Activated T-helper 2 cell treated with anti-CD3 and anti-CD28 coated beads, Interferon-gamma antibody, Interleukin-2, Interleukin-4, amounts not matched to agents 10 μg/mL and 5 μg/mL and 100 μg/mL, durations not matched to agents 14 hours and 24 hours and 36 hours (primary cell): ENCODE results near the gene HARBI1. TPM values are rescaled to one million over a fixed set of nuclear protein-coding genes. Genes with fewer than 3 reads are reported as not detected.

Experiments
- DNase-seq: peaks from one replicate; pipeline ENCODE4 v3.0.0; 2021; ENCODE audit warnings: low spot score
- H3K27ac Mint-ChIP-seq: one replicate; pipeline ENCODE4 v1.8.0; 2021; ENCODE audit warnings: mixed read lengths
- H3K27me3 Mint-ChIP-seq: one replicate; pipeline ENCODE4 v1.8.0; 2021; ENCODE audit warnings: low read depth, mixed read lengths
- H3K36me3 Mint-ChIP-seq: one replicate; pipeline ENCODE4 v1.8.0; 2021; ENCODE audit warnings: low read depth, mixed read lengths
- H3K4me1 Mint-ChIP-seq: one replicate; pipeline ENCODE4 v1.8.0; 2021; ENCODE audit warnings: low read depth, mixed read lengths
- H3K4me3 Mint-ChIP-seq: one replicate; pipeline ENCODE4 v1.8.0; 2021; ENCODE audit warnings: low read depth, mild to moderate bottlenecking, moderate library complexity, mixed read lengths
- H3K9me3 Mint-ChIP-seq: one replicate; pipeline ENCODE4 v1.8.0; 2021; ENCODE audit warnings: mixed read lengths
- intact Hi-C: fragments of 100-400 bp; cut with micrococcal nuclease; formaldehyde crosslinking; loops from one replicate; pipeline ENCODE4 v1.15.1; 2023
- total RNA-seq: library from RNA; stranded (reverse); gene quantifications from 2 replicates; pipeline ENCODE4 v1.2.3, GENCODE V29; 2022

HARBI1 gene
- total RNA-seq, 1 donor from 2014 or later, result 4.7 TPM

DNA sequence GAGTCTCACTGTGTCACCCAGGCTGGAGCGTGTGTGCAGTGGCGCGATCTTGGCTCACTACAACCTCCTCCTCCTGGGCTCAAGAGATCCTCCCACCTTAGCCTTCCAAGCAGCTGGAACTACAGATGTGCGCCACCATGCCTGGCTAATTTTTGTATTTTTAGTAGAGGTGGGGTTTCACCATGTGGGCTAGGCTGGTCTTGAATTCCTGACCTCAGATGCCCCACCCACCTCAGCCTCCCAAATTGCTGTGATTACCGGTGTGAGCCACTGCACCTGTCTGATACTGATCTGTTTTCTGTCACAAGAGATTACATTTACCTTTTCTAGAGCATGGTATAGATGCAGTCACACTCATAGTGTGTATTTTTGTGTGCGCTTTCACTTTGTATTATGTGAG, 11.9 kb upstream of the HARBI1 start:
- H3K4me3 Mint-ChIP-seq, result no peak overlapping the region
- H3K36me3 Mint-ChIP-seq, result peaks cover 35% of the 10 kb centered on the region
- no peaks in the 10 kb centered on the region for H3K4me1 Mint-ChIP-seq
- intact Hi-C loops, result no loop called here
- no peak overlapping the region for H3K27ac Mint-ChIP-seq
- H3K9me3 Mint-ChIP-seq, result no peaks in the 10 kb centered on the region
- DNase-seq, result no peak
- no peaks in the 10 kb centered on the region for H3K27me3 Mint-ChIP-seq

- intact Hi-C loops, result no loop called here
- no peaks in the 10 kb centered on the region for H3K9me3 Mint-ChIP-seq
- no peaks in the 10 kb centered on the region for H3K27me3 Mint-ChIP-seq
- no peak for DNase-seq
- peaks cover 7% of the 10 kb centered on the region for H3K4me1 Mint-ChIP-seq
- no peak overlapping the region for H3K27ac Mint-ChIP-seq
- H3K36me3 Mint-ChIP-seq, result peaks cover 39% of the 10 kb centered on the region
- H3K4me3 Mint-ChIP-seq, result no peak overlapping the region
These were observed 8.4 kb upstream of the HARBI1 start for GRCh38 chr11:46625406-46625805.

DNA sequence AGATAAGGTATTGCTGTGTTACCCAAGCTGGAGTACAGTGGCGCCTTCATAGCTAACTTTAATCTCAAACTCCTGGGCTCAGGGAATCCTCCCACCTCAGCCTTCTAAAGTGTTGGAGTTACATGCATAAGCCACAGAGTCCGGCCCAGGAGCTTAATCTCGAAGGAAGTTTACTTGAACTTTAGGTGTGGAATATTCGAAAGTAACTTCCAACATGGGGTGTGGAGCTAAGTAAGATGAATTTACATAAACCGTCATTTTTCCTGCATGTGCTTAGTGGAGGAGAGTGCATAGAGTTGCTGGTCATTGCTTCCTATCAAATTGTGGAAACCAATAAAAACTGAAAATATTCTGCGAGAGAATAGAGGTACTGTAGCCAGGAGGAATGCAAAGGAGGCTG, 1.8 kb upstream of the HARBI1 start:
- intact Hi-C loops, result loop anchor here (5.0 kb wide), 2 partner anchors 228 to 232 kb away; partner anchors contain the start of gene CKAP5
- DNase-seq, result no peak
- peaks cover 21% of the 10 kb centered on the region for H3K36me3 Mint-ChIP-seq
- no peaks in the 10 kb centered on the region for H3K9me3 Mint-ChIP-seq
- no peaks in the 10 kb centered on the region for H3K27me3 Mint-ChIP-seq
- no peak overlapping the region for H3K4me3 Mint-ChIP-seq
- no peak overlapping the region for H3K27ac Mint-ChIP-seq
- H3K4me1 Mint-ChIP-seq, result peaks cover 28% of the 10 kb centered on the region

DNA sequence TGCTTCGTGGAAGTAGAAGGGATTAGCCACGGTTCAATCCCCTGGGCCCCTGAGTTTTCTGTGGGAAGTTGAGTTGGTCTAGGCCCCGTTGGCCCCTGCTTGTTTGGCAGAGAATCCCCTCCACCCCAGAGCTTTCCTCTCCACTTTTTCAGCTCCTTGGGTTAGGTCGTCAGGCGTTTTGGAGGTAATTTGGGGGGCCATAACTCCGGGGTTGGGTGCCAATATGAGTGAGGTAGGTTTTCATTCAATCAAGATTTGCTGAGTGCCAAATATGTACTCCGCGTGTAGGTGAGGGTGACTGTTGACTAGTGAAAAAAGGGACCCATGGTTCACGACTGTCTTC, 916 bp upstream of the HARBI1 start:
- Mint-ChIP-seq H3K9me3 (no peaks in the 10 kb centered on the region), H3K4me3 (peak overlapping the region; percentile 99), H3K27me3 (no peaks in the 10 kb centered on the region), H3K4me1 (peaks cover 28% of the 10 kb centered on the region), H3K36me3 (peaks cover 21% of the 10 kb centered on the region), H3K27ac (peak overlapping the region; percentile 100)
- no peak for DNase-seq
- intact Hi-C loops, result loop anchor here (1.0 to 5.0 kb wide), 5 partner anchors 24 to 270 kb away; partner anchors contain the start of genes AMBRA1, ARHGAP1 and CKAP5

DNA sequence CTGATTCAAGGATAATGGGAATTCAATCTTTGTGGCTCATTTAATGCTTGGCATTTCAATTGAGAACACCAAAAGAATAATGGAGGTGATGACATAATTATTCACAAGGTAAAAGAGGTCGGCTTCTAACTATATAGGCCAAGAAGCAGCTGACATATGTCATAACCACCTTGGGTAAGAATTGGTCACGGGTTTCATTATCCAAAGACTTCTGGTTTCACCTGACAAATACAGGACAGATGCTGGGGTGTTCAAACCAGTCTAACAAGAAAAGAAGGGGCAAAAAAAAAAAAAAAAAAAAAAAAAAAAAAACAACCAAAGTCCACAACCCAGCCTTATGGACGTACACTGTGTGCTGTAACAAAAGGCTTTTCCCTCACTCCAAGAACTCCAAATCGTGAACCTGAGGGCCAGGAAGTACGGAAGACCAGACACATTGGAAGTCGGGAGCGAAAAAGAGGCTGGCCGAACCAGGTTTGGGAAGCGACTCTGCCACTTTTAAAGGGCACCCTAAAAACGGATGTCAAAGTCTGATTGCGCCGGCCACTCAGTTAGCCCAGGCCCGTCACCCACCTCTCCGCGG, 385 bp downstream of the HARBI1 start:
- peaks cover 30% of the 10 kb centered on the region for H3K4me1 Mint-ChIP-seq
- no peaks in the 10 kb centered on the region for H3K9me3 Mint-ChIP-seq
- intact Hi-C loops, result loop anchor here (1.0 to 5.0 kb wide), 5 partner anchors 22 to 268 kb away; partner anchors contain the start of genes AMBRA1, ARHGAP1 and CKAP5
- DNase-seq, result no peak
- peaks cover 12% of the 10 kb centered on the region for H3K36me3 Mint-ChIP-seq
- no peaks in the 10 kb centered on the region for H3K27me3 Mint-ChIP-seq
- H3K27ac Mint-ChIP-seq, result peak overlapping the region; percentile 100
- H3K4me3 Mint-ChIP-seq, result peak overlapping the region; percentile 99

DNA sequence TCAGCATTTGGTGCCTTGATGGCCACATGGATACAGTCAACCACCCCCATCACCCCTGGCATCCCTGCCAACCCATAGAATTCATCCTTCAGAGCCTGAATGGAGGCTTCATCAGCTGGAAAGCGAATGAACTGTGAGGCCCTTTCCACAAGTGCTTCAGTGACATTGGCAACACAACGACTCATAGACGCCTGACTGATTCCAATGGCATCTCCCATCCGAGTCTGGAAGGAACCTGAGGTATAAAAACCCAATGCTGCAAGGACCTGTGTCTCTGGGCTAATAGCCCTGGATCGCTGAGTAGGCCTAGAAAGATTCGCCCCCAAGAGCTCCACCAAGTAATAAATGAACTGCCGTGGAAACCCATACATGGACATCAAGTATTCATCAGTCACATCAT, 1.3 kb downstream of the HARBI1 start:
- Mint-ChIP-seq H3K9me3 (no peaks in the 10 kb centered on the region), H3K36me3 (peaks cover 5% of the 10 kb centered on the region), H3K4me1 (peaks cover 28% of the 10 kb centered on the region), H3K4me3 (peak overlapping the region; percentile 99), H3K27ac (peak overlapping the region; percentile 100), H3K27me3 (no peaks in the 10 kb centered on the region)
- DNase-seq, result no peak
- intact Hi-C loops, result loop anchor here (5.0 kb wide), 2 partner anchors 228 to 232 kb away; partner anchors contain the start of gene CKAP5

GRCh38 chr11:46612326-46612725, 4.7 kb downstream of the HARBI1 start:
- H3K4me1 Mint-ChIP-seq, result peaks cover 13% of the 10 kb centered on the region
- H3K27ac Mint-ChIP-seq, result no peak overlapping the region

GRCh38 chr11:46611526-46612304, 5.3 kb downstream of the HARBI1 start:
- Mint-ChIP-seq H3K9me3 (no peaks in the 10 kb centered on the region), H3K27me3 (no peaks in the 10 kb centered on the region), H3K27ac (no peak overlapping the region), H3K4me3 (no peak overlapping the region), H3K4me1 (peaks cover 13% of the 10 kb centered on the region), H3K36me3 (no peaks in the 10 kb centered on the region)
- no peak for DNase-seq
- intact Hi-C loops, result no loop called here

More at GRCh38 chr11:46612326-46612725, 4.7 kb downstream of the HARBI1 start:
- DNase-seq, result no peak
- Mint-ChIP-seq H3K9me3 (no peaks in the 10 kb centered on the region), H3K27me3 (no peaks in the 10 kb centered on the region), H3K4me3 (no peak overlapping the region), H3K36me3 (no peaks in the 10 kb centered on the region)
- intact Hi-C loops, result no loop called here

GRCh38 chr11:46609386-46609785, 7.6 kb downstream of the HARBI1 start:
- H3K27me3 Mint-ChIP-seq, result no peaks in the 10 kb centered on the region
- DNase-seq, result no peak
- no peaks in the 10 kb centered on the region for H3K36me3 Mint-ChIP-seq
- H3K4me3 Mint-ChIP-seq, result no peak overlapping the region
- no peaks in the 10 kb centered on the region for H3K9me3 Mint-ChIP-seq
- intact Hi-C loops, result no loop called here
- H3K27ac Mint-ChIP-seq, result no peak overlapping the region
- peaks cover 4% of the 10 kb centered on the region for H3K4me1 Mint-ChIP-seq

GRCh38 chr11:46607516-46607915, 9.5 kb downstream of the HARBI1 start:
- intact Hi-C loops, result no loop called here
- Mint-ChIP-seq H3K9me3 (no peaks in the 10 kb centered on the region), H3K4me1 (peaks cover 4% of the 10 kb centered on the region), H3K36me3 (no peaks in the 10 kb centered on the region), H3K4me3 (no peak overlapping the region), H3K27me3 (no peaks in the 10 kb centered on the region), H3K27ac (no peak overlapping the region)
- DNase-seq, result no peak

GRCh38 chr11:46604796-46605195, 12.2 kb downstream of the HARBI1 start:
- H3K27me3 Mint-ChIP-seq, result no peaks in the 10 kb centered on the region
- intact Hi-C loops, result no loop called here
- no peak for DNase-seq
- H3K27ac Mint-ChIP-seq, result no peak overlapping the region
- no peak overlapping the region for H3K4me3 Mint-ChIP-seq
- H3K4me1 Mint-ChIP-seq, result no peaks in the 10 kb centered on the region
- H3K9me3 Mint-ChIP-seq, result no peaks in the 10 kb centered on the region
- H3K36me3 Mint-ChIP-seq, result no peaks in the 10 kb centered on the region

- Mint-ChIP-seq H3K36me3 (no peaks in the 10 kb centered on the region), H3K4me3 (no peak overlapping the region), H3K27me3 (no peaks in the 10 kb centered on the region), H3K4me1 (no peaks in the 10 kb centered on the region), H3K27ac (no peak overlapping the region), H3K9me3 (no peaks in the 10 kb centered on the region)
- DNase-seq, result no peak
- intact Hi-C loops, result no loop called here
These were observed 13.2 kb downstream of the HARBI1 start for GRCh38 chr11:46603704-46604308.

- no peaks in the 10 kb centered on the region for H3K36me3 Mint-ChIP-seq
- H3K4me3 Mint-ChIP-seq, result no peak overlapping the region
- H3K9me3 Mint-ChIP-seq, result no peaks in the 10 kb centered on the region
- no peak overlapping the region for H3K27ac Mint-ChIP-seq
- H3K27me3 Mint-ChIP-seq, result no peaks in the 10 kb centered on the region
- no peak for DNase-seq
- intact Hi-C loops, result no loop called here
- peaks cover 5% of the 10 kb centered on the region for H3K4me1 Mint-ChIP-seq
These were observed 15.9 kb downstream of the HARBI1 start for GRCh38 chr11:46601129-46601528.
